ENCODE data around the gene FKBP15. TPM values are rescaled to one million over a fixed set of nuclear protein-coding genes. Genes with fewer than 3 reads are reported as not detected.
"Not testable (repeated sequence)": the region's sequence is repeated elsewhere in the genome, so short reads cannot be mapped to it uniquely, and the experiment has no call there.

Gene FKBP15
- total RNA-seq, 2 donors from 2014 or later, result 22.5 to 24.4 TPM

GRCh38 chr9:113250807-113251206 is 29.7 kb upstream of the FKBP15 start:
- no peak overlapping the region for H3K9ac ChIP-seq (ENCODE audit: low read depth in 2 of 2, low read length in 2 of 2)
- H3K27me3 ChIP-seq, result no peaks in the 10 kb centered on the region
- intact Hi-C loops (cut with DNase I), result no loop called here
- H3K9me3 ChIP-seq, result no peaks in the 10 kb centered on the region
- TF ChIP-seq CTCF (IDR thresholded peaks at IDR 0.05), result no peak
- DNase-seq, result no peak
- no peaks in the 10 kb centered on the region for H3K36me3 ChIP-seq
- no peaks in the 10 kb centered on the region for H3K4me1 ChIP-seq
- no peak overlapping the region for H3K27ac ChIP-seq
- H3K4me3 ChIP-seq, result no peak overlapping the region

- DNase-seq; H3K27ac ChIP-seq; H3K4me3 ChIP-seq; H3K4me1 ChIP-seq; H3K9ac ChIP-seq (ENCODE audit: low read depth in 2 of 2, low read length in 2 of 2); H3K36me3 ChIP-seq; H3K9me3 ChIP-seq; intact Hi-C loops (cut with DNase I); H3K27me3 ChIP-seq: not testable (repeated sequence)
These were observed 28.6 kb upstream of the FKBP15 start for GRCh38 chr9:113249661-113250060.

- DNase-seq, result no peak
- H3K36me3 ChIP-seq, result no peaks in the 10 kb centered on the region
- no peaks in the 10 kb centered on the region for H3K27me3 ChIP-seq
- no peak overlapping the region for H3K27ac ChIP-seq
- H3K9me3 ChIP-seq, result no peaks in the 10 kb centered on the region
- no peak overlapping the region for H3K4me3 ChIP-seq
- H3K9ac ChIP-seq (ENCODE audit: low read depth in 2 of 2, low read length in 2 of 2), result no peak overlapping the region
- no peaks in the 10 kb centered on the region for H3K4me1 ChIP-seq
- intact Hi-C loops (cut with DNase I), result no loop called here
- TF ChIP-seq CTCF (IDR thresholded peaks at IDR 0.05), result no peak
These were observed 26.6 kb upstream of the FKBP15 start for GRCh38 chr9:113247640-113248039.

- H3K9ac ChIP-seq (ENCODE audit: low read depth in 2 of 2, low read length in 2 of 2), result no peak overlapping the region
- H3K27ac ChIP-seq, result no peak overlapping the region
- DNase-seq, result no peak
- no peaks in the 10 kb centered on the region for H3K36me3 ChIP-seq
- H3K9me3 ChIP-seq, result no peaks in the 10 kb centered on the region
- intact Hi-C loops (cut with DNase I), result no loop called here
- H3K4me1 ChIP-seq, result no peaks in the 10 kb centered on the region
- H3K4me3 ChIP-seq, result no peak overlapping the region
- no peaks in the 10 kb centered on the region for H3K27me3 ChIP-seq
- TF ChIP-seq CTCF (IDR thresholded peaks at IDR 0.05), result no peak
These were observed 25.9 kb upstream of the FKBP15 start for GRCh38 chr9:113246928-113247327.

- Histone ChIP-seq H3K27me3 (no peaks in the 10 kb centered on the region), H3K9me3 (no peaks in the 10 kb centered on the region), H3K4me3 (no peak overlapping the region), H3K27ac (no peak overlapping the region), H3K4me1 (no peaks in the 10 kb centered on the region), H3K9ac (ENCODE audit: low read depth in 2 of 2, low read length in 2 of 2) (no peak overlapping the region), H3K36me3 (no peaks in the 10 kb centered on the region)
- no peak for DNase-seq
- intact Hi-C loops (cut with DNase I), result no loop called here
- no peak for TF ChIP-seq CTCF (IDR thresholded peaks at IDR 0.05)
These were observed 24.8 kb upstream of the FKBP15 start for GRCh38 chr9:113245894-113246293.

- no peaks in the 10 kb centered on the region for H3K4me1 ChIP-seq
- H3K9ac ChIP-seq (ENCODE audit: low read depth in 2 of 2, low read length in 2 of 2), result no peak overlapping the region
- no peaks in the 10 kb centered on the region for H3K9me3 ChIP-seq
- H3K4me3 ChIP-seq, result no peak overlapping the region
- DNase-seq, result no peak
- no peaks in the 10 kb centered on the region for H3K36me3 ChIP-seq
- no peaks in the 10 kb centered on the region for H3K27me3 ChIP-seq
- intact Hi-C loops (cut with DNase I), result no loop called here
- TF ChIP-seq CTCF (IDR thresholded peaks at IDR 0.05), result no peak
- H3K27ac ChIP-seq, result no peak overlapping the region
These were observed 23.5 kb upstream of the FKBP15 start for GRCh38 chr9:113244556-113244955.
